GM12878 (cell line): ENCODE data around the gene GARS1. TPM values are rescaled to one million over a fixed set of nuclear protein-coding genes. Genes with fewer than 3 reads are reported as not detected.

Experiments
- BMI1 ChIP-seq: fragments of 450-650 bp; IDR thresholded peaks from 2 replicates; pipeline ENCODE4 v1.6.1; 2016; ENCODE audit warnings: mild to moderate bottlenecking, moderate library complexity, borderline replicate concordance
- EGR1 ChIP-seq, 2 experiments: IDR thresholded peaks; 1 replicate in 1 of 2; 2 replicates in 1 of 2; pipeline ENCODE4 v1.6.1; 2011 to 2012; ENCODE audit warnings: low read depth in 2 of 2, low read length in 2 of 2, borderline replicate concordance in 1 of 2, mild to moderate bottlenecking in 1 of 2, moderate library complexity in 1 of 2
- JUND ChIP-seq: IDR thresholded peaks from 2 replicates; pipeline ENCODE4 v1.6.1; 2012; ENCODE audit warnings: low read depth, mild to moderate bottlenecking, low read length, improper control_type of control experiment, moderate library complexity
- NFYA ChIP-seq: IDR thresholded peaks from 2 replicates; pipeline ENCODE4 v1.6.1; 2011; ENCODE audit warnings: low read depth, mild to moderate bottlenecking, low read length, improper control_type of control experiment, borderline replicate concordance
- NR2C2 ChIP-seq: IDR thresholded peaks from 2 replicates; pipeline ENCODE4 v1.6.1; 2011; ENCODE audit warnings: borderline replicate concordance, low read depth; ENCODE audit not compliant: control insufficient read depth, insufficient read length
- NRF1 ChIP-seq: conservative IDR thresholded peaks from 2 replicates; pipeline ENCODE4 v1.6.1; 2011; ENCODE audit warnings: mild to moderate bottlenecking, low read depth, low read length, improper control_type of control experiment
- POU2F2 ChIP-seq: IDR thresholded peaks from 3 replicates; pipeline ENCODE4 v1.6.1; 2011; ENCODE audit warnings: low read depth, mild to moderate bottlenecking, low read length, borderline replicate concordance
- TAF1 ChIP-seq: IDR thresholded peaks from 2 replicates; pipeline ENCODE4 v1.6.1; 2011; ENCODE audit warnings: mild to moderate bottlenecking, low read depth, low read length, borderline replicate concordance
- ZNF217 ChIP-seq: fragments of 450-650 bp; IDR thresholded peaks from 2 replicates; pipeline ENCODE4 v1.6.1; 2017; ENCODE audit warnings: antibody characterized with exemption, mild to moderate bottlenecking
- ZSCAN29 ChIP-seq: fragments of 450-650 bp; IDR thresholded peaks from 2 replicates; pipeline ENCODE4 v1.6.1; 2017; ENCODE audit warnings: mild to moderate bottlenecking, moderate library complexity
- polyA plus RNA-seq, 11 experiments: library from polyadenylated mRNA; depleted of rRNA in 4 of 11; unstranded in 6 of 11; stranded (reverse) in 5 of 11; fragments of >200 nt; fragmentation: Nextera tagmentation in 4 of 11; fragmentation: Illumina TruSeq in 1 of 11; extraction: Ambion mirVana in 4 of 11; extraction: Trizol in 1 of 11; gene quantifications; 1 replicate in 1 of 11; 2 replicates in 10 of 11; pipeline versions ENCODE4 v1.2.1 to v1.2.3, GENCODE V29; 2011 to 2016; ENCODE audit warnings: inconsistent platforms in 2 of 11, missing spikeins in 2 of 11, low read depth in 1 of 11
- total RNA-seq, 4 experiments: library from RNA; depleted of rRNA in 3 of 4; stranded (reverse); fragments of >200 nt in 3 of 4; fragmentation: Illumina TruSeq in 1 of 4; extraction: Trizol in 1 of 4; gene quantifications; 2 replicates each; pipeline versions ENCODE4 v1.2.1 to v1.2.3, GENCODE V29; 2013 to 2021
- TF ChIP-seq, protein P1 (sequence below): IDR thresholded peaks from 2 replicates; pipeline ENCODE4 v1.6.1; 2011; ENCODE audit warnings: low read depth, mild to moderate bottlenecking, low read length, moderate library complexity, borderline replicate concordance; ENCODE audit errors: extremely low read depth
- TF ChIP-seq, protein P2 (sequence below): fragments of 450-650 bp; IDR thresholded peaks from 2 replicates; pipeline ENCODE4 v1.6.1; 2017; ENCODE audit warnings: mild to moderate bottlenecking, moderate library complexity
- TF ChIP-seq, protein P3 (sequence below): IDR thresholded peaks from 2 replicates; pipeline ENCODE4 v1.6.1; 2011; ENCODE audit warnings: low read depth, low read length, improper control_type of control experiment, borderline replicate concordance
- TF ChIP-seq, protein P4 (sequence below): fragments of 450-650 bp; IDR thresholded peaks from 2 replicates; pipeline ENCODE4 v1.6.1; 2016; ENCODE audit warnings: mild to moderate bottlenecking

The GARS1 gene
- total and polyA plus RNA-seq, 10 of the 15 experiments (the other 5 are each of a cell fraction or from before 2014, with no cell fraction given) = 120 to 361 (median 187) TPM

DNA sequence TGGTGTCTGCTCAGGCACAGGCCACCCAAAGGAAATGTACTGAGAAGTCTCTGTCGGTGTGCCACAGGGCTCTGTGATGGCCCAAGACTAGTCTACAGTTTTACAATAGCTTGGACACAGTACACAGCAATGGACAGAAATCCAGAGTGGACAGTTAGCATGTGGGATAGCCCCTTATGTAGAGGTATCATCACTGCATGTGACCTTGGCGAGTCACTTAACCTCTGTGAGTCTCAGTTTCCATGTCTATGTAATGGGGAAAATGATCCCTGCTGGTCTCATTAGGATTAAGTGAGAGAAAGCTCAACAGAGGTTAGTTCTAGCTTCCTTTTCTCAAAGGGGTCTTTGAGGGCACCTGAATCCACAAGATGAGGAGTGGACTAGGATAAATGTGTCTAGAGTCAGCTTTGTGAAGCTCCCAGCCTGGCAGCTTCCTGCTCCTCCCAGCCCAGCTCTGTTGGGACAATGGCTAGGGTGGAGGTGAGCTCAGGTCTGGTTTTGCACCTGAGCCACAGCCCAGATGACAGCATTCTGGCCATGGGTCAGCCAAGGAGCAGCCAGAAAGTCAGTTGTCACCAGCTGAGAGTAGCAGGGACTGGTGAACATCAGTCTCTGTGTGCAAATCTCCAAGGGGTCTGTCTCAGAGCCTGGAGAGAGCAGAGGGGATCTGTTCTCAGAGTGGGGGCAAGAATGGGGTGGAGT lies 69.7 kb downstream of the GARS1 start (continued):
- TF ChIP-seq, protein P1, sequence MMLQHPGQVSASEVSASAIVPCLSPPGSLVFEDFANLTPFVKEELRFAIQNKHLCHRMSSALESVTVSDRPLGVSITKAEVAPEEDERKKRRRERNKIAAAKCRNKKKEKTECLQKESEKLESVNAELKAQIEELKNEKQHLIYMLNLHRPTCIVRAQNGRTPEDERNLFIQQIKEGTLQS = no peak
- TF ChIP-seq NR2C2 = no peak
- no peak for TF ChIP-seq TAF1
- TF ChIP-seq NRF1 = no peak
- TF ChIP-seq, protein P2, sequence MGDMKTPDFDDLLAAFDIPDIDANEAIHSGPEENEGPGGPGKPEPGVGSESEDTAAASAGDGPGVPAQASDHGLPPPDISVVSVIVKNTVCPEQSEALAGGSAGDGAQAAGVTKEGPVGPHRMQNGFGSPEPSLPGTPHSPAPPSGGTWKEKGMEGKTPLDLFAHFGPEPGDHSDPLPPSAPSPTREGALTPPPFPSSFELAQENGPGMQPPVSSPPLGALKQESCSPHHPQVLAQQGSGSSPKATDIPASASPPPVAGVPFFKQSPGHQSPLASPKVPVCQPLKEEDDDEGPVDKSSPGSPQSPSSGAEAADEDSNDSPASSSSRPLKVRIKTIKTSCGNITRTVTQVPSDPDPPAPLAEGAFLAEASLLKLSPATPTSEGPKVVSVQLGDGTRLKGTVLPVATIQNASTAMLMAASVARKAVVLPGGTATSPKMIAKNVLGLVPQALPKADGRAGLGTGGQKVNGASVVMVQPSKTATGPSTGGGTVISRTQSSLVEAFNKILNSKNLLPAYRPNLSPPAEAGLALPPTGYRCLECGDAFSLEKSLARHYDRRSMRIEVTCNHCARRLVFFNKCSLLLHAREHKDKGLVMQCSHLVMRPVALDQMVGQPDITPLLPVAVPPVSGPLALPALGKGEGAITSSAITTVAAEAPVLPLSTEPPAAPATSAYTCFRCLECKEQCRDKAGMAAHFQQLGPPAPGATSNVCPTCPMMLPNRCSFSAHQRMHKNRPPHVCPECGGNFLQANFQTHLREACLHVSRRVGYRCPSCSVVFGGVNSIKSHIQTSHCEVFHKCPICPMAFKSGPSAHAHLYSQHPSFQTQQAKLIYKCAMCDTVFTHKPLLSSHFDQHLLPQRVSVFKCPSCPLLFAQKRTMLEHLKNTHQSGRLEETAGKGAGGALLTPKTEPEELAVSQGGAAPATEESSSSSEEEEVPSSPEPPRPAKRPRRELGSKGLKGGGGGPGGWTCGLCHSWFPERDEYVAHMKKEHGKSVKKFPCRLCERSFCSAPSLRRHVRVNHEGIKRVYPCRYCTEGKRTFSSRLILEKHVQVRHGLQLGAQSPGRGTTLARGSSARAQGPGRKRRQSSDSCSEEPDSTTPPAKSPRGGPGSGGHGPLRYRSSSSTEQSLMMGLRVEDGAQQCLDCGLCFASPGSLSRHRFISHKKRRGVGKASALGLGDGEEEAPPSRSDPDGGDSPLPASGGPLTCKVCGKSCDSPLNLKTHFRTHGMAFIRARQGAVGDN = no peak
- no peak for TF ChIP-seq NFYA
- TF ChIP-seq EGR1 (IDR thresholded peaks at IDR 0.05; ENCODE audit: borderline replicate concordance in 1 of 2, low read depth in 2 of 2, low read length in 2 of 2) = no peak
- TF ChIP-seq POU2F2 = no peak
- TF ChIP-seq, protein P3, sequence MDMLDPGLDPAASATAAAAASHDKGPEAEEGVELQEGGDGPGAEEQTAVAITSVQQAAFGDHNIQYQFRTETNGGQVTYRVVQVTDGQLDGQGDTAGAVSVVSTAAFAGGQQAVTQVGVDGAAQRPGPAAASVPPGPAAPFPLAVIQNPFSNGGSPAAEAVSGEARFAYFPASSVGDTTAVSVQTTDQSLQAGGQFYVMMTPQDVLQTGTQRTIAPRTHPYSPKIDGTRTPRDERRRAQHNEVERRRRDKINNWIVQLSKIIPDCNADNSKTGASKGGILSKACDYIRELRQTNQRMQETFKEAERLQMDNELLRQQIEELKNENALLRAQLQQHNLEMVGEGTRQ = no peak
- TF ChIP-seq ZNF217 = no peak
- TF ChIP-seq, protein P4, sequence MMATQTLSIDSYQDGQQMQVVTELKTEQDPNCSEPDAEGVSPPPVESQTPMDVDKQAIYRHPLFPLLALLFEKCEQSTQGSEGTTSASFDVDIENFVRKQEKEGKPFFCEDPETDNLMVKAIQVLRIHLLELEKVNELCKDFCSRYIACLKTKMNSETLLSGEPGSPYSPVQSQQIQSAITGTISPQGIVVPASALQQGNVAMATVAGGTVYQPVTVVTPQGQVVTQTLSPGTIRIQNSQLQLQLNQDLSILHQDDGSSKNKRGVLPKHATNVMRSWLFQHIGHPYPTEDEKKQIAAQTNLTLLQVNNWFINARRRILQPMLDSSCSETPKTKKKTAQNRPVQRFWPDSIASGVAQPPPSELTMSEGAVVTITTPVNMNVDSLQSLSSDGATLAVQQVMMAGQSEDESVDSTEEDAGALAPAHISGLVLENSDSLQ = no peak
- TF ChIP-seq ZSCAN29 = no peak
- TF ChIP-seq JUND = no peak
- no peak for TF ChIP-seq BMI1
